GM18873 (cell line): ENCODE data around the gene QARS1.

Experiments used
- ATAC-seq: cut with Tn5 transposase; IDR thresholded peaks from one replicate; pipeline ENCODE4 v1.9.1; 2021; ENCODE audit warnings: mild to moderate bottlenecking, moderate library complexity, moderate number of reproducible peaks; ENCODE audit not compliant: unreplicated experiment, low FRiP score

QARS1 gene

GRCh38 chr3:49121132-49121736, 16.7 kb upstream of the QARS1 start:
- ATAC-seq = no peak

DNA sequence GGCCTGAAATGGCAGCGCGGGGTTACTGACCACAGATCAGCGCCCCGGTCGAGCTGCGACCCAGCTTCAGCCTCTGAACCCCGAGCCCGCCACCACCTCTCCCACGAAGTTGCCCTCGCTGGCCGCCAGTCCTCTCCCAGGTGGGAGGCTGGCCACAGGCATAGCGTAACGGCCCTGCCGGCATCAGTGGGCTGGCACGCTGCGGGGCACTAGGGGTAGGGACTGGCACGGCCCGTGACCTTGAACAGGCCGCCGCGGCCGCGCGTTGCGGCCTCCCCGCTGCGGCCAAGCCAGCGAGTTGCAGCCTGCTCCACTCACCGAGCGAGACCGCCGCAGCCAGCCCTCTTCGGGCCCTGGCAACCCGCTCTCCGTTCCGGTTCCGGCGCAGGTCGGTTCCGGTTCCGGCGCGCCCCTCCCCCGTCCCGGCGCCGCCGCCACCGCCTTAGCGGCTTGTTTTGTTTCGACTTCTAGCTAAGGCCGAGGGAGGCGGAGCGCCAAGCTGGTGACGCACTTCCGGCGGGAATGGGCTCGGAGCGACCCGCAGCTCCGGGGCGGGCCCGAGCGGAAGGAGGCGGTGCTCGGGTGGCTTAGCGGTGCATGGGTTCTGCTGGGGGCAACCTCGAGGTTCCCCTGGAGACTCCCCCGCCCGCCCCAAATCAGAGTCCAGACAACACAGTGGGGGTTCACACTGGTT, 16.0 kb upstream of the QARS1 start, which contains the start of gene USP19:
TSS of gene USP19 (minus strand) at position 386 of the 694 bp plus-strand sequence. CDS start 1,678 bp downstream, outside the sequence.
- ATAC-seq = peak; percentile 69

- ATAC-seq = no peak
Observed at GRCh38 chr3:49120096-49120437, 15.5 kb upstream of the QARS1 start.

DNA sequence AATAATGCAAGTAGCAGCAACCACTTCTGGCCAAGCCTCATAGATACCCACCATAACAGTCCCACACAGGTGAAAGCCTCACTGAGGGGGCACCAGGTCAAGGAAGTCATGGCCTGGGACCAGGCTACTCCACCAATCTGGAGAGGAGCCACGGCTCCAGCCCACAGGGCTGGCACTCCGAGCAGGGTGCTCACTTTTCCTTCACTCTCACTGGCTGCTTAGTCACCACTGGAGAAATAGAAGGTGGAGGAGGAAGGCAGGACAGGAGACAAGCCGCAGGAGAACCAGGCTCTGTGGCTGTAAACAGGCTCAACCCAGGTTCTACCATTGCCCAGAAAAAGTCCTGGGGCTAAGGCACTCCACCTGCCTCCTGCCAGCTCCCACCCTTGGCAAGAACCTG, 14.9 kb upstream of the QARS1 start:
- ATAC-seq = no peak

DNA sequence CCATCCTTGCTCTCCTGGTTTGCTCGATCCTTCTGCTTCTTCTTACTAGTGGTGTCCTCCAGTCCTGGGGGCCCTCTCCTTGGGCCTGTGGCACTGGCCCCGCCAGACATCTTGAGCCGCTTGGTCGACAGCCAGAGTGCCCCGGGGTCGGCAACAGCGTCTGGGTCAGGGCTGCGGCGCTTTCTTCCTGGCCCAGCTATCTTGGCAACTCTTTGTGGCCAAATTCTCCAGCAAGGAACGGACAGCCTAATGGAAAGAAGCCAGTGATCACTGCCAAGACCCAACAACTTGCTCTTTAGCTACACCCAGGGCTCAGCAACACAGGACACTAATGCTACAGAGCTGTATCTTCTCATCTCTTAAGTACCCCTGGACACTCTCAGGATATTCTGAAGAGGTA, 14.5 kb upstream of the QARS1 start:
- ATAC-seq = no peak

- ATAC-seq = no peak
Observed at GRCh38 chr3:49112262-49112661, 7.7 kb upstream of the QARS1 start.

DNA sequence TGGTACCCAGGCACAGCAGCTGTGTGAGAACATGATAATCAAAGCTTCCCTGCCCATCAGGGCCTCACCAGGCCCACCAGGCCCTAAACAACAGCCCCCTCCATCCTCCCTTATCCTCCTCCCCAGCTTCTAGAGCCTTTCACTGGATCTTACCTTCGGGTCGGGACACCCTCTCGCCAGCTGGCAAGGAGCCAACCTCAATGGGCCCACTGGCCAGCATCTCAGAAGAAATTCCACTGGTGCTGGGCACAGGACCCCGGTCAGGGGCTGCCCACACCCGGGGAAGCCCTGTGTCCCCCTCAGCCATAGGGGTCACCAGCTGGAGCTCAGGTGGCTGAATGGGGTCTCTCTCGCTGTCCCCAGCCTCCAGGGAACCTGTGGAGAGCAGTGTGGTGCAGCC, 6.8 kb upstream of the QARS1 start:
- ATAC-seq = no peak

DNA sequence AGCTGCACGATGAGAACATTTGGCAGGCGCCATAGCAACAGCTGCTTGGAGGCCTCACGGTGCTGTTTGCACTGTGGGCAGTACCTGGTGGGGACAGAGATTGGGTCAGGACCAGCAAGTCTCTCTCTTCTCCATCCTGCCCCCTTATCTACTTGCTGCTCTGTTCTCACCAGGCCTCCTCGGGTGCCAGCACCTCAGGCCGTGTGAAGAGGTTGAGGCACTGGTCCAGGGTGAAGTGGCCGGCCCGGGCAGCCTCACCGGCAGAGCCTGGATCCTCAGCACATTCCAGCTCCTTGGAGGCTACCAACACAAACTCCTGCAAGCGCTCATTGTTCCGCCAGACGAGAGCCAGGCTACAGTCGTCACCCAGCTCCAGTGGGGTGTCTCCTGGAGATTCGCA, 6.2 kb upstream of the QARS1 start:
- ATAC-seq = no peak

- no peak for ATAC-seq
Observed at GRCh38 chr3:49108346-49108745, 3.8 kb upstream of the QARS1 start.

DNA sequence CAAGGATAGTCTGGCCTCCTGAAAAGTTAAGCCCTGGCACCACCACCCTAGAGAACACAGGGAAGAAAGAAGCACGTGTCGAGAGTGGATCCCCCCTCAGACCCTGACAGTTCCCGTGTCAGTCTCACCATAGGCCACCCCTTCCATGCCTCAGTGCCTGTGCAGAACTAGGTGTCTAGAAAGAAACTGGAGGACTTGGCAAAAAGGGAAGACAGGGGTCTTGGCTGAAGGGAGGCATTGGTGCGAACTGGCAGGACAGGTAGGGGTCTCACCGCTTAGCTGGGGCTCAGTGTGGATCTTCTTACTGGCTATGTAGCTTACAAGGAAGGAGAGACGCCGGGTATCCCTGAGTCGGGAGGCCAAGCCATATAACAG, 518 bp downstream of the QARS1 start:
- ATAC-seq = no peak

- ATAC-seq = no peak
Observed at GRCh38 chr3:49100046-49100615, 4.4 kb downstream of the QARS1 start.

DNA sequence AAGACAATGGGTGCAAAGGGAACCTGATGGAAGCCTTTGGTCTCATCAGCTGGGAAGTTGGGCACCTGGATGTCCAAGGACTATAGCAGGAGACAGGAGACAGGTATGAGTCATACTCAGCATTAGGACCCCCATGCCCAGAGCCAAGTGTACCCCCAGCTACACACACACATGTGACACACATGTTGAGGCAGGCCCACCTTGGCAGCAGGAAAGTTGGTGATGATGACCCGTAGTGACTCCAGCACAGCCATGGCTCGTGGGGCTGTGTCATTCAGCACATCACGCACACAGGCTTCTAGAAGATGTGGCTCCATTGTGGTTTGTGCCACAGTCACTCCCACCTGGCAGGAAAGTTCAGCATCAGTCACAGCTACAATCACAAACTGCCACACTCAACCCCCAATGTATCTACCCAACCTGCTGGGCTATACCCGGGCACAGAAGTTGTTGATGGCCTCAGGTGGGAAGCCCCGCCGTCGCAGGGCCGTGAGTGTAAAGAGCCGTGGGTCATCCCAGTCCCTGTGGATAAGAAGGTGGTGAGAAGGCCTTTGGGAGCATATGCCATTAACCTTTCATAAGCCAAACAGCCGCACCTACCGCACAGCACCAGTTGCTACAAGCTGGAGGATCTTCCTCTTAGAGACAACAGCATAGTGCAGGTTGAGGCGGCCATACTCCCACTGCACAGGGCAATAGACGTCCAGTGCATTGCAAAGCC, 5.5 kb downstream of the QARS1 start:
- no peak for ATAC-seq

DNA sequence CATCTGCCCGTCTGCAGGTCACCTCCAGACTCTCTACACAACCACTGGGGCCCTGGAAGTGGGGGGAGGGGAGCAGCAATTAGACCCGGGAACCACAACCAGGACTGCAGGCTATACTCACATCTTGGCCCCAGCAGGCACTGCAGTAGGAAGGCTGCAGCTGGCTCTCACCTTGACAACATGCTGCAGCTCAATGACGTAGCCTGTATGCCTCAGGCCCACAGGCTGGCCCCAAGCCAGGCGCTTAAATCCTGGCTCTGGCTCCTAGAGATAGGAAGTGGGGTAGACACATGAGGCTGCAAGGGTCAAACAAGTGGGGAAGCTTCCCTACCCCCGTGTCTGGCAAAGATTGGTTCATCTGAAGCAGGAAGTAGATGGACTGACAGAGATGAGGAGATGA, 6.1 kb downstream of the QARS1 start:
- ATAC-seq = no peak

- ATAC-seq = peak; percentile 69
Observed at GRCh38 chr3:49093853-49094767, 10.4 kb downstream of the QARS1 start, which contains the start of gene QRICH1. Gene QRICH1 (minus strand): TSS chr3:49094071. CDS start chr3:49077017, 17,054 bp downstream.

DNA sequence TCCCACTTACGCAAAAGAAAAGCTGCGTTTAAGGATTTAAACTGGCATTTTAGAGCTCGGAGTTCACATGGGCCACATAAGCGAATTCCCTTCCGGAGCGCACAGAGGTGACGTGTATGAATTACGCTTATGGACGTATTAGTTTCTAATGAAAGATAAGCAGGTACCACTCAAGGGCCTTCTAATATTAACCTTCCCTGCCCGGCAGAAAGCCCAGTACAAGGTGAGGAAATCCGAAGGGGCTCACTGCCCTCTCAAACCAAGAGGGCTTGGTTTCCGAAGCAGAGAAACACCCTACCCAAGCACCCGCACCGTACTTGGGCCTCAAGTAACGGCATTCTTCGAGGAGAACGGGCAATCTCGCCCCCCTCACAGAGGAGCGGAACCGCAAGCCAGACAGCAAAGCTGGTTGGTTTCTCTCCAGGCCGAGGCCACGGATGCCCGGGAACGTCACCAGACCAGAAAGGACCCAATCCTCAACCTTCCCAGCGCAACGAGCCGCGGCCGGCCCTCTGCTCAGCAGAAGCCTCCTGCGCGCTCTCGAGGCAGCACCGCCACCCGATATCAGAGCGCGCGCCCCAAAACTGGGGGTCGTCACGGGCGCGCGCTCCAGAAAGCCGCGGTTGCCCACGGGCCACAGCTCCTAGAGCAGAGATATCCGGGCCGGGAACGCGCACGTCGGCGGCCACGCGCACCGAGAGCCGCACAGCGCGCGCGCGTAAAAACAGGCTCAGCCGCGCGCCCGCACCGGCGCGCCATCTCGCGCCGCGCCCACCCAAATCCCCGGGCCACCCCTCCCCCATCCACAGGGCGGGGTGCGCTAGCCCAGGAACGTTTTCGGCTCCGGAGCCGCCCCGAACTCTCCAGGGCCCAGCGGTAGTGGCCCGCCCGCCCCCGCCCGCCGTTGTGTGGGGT, 11.4 kb downstream of the QARS1 start:
- peak; percentile 24 for ATAC-seq

DNA sequence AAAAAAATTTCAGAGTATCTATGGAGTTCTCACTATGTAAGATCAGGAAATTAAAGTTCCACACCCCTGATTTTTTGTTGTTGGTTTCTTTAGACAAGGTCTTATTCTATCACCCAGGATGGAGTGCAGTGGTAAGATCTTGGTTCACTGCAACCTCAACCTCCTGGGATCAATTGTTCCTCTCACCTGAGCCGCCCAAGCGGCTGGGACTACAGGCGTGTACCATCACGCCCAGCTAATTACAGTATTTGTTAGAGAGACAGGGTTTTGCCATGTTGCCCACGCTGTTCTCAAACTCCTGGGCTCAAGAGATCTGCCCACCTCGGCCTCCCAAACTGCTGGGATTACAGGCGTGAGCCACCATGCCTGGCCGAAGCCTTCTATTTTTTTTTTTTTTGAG, 23.1 kb downstream of the QARS1 start:
- ATAC-seq = no peak

DNA sequence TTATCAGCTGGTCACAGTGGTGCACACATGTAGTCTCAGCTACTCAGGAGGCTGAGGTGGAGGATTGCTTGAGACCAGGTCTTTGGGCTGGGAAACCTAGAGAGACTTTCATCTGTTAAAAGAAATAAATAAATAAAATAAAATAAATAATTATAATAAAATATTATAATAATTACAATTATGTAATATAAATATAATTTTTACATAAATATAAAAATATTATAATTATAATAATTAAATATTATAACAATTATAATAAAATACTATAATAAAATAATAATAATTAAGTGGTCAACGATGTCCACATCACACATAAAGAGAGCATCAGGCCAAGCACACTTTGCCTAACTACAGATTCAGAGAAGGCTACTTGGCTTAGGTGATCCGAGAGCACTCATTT, 25.3 kb downstream of the QARS1 start:
- ATAC-seq = no peak

- no peak for ATAC-seq
Observed at GRCh38 chr3:49076646-49077045, 27.9 kb downstream of the QARS1 start.

GRCh38 chr3:49076116-49076515, 28.4 kb downstream of the QARS1 start:
- ATAC-seq = no peak
